ENCODE results near the gene MTAP. TPM values are rescaled to one million over a fixed set of nuclear protein-coding genes. Genes with fewer than 3 reads are reported as not detected.

MTAP gene
- 22.4 TPM for total RNA-seq

DNA sequence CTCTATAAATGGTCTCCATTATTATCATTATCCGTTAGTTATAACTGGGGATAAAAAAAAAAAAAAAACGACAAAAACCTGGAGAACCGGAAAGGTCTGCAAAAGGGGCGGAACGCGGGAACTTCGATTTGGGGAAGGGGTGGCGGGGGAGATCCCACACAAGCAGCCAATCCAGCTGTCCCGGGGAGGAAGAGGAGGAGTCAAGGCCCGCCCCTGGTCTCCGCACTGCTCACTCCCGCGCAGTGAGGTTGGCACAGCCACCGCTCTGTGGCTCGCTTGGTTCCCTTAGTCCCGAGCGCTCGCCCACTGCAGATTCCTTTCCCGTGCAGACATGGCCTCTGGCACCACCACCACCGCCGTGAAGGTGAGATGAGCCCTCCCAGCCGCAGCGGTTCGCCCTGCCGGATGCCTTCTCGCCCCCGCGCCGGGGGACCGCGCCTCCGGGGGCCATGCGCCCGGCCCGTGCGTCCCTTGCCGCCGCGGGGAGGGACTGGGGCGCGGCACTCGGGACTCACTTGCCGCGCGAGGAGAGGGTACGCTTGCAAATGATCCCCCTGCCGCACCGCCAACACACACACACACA, at the start of gene MTAP:
TSS of gene MTAP (plus strand) at position 219 of the 583 bp plus-strand sequence. CDS start at position 332, 113 bp downstream.
- Histone ChIP-seq H3K27me3 (ENCODE audit: control insufficient read depth in 3 of 3, insufficient read depth in 3 of 3, low read length in 3 of 3) (peaks cover 0 to 1% (median 0%) of the 10 kb centered on the region in 3 donors), H3K4me3 (ENCODE audit: low read length in 3 of 3) (peak within 1 kb of the TSS; percentile 86 to 93 (median 88)), H3K27ac (ENCODE audit: low read depth, low read length) (peak within 1 kb of the TSS; percentile 82), H3K9ac (ENCODE audit: low read depth in 1 of 3, low read length in 3 of 3) (peak within 1 kb of the TSS; percentile 81 to 85 (median 82)), H3K4me1 (ENCODE audit: control insufficient read depth in 3 of 3, insufficient read depth in 3 of 3, low read length in 3 of 3) (peaks cover 11 to 24% (median 16%) of the 10 kb centered on the region in 3 donors), H3K9me3 (ENCODE audit: control insufficient read depth in 3 of 3, low read length in 3 of 3) (no peaks in the 10 kb centered on the region), H3K36me3 (ENCODE audit: control insufficient read depth in 3 of 3, insufficient read depth in 3 of 3, low read length in 3 of 3) (no peaks in the 10 kb centered on the region)

DNA sequence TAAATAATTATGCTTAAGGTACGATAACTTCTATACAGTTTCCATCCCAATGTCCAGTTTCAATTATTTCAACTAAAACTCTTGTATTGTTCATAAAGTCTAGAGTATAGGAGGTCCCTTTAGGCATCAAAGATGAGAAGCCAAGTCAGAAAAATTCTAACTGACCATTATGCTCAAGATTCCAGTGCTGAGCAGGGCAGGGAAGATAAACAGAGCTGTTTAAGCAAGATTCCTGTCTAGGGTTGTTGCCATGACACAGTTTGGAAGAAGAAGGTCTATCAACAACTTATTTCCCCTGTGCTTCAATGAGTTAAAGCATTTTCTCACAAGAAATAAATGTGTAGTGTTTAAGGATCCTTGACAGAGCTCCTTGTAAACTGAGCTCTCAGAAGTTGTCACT, 48.9 kb upstream of the MTAP start:
- Histone ChIP-seq H3K9me3 (ENCODE audit: control insufficient read depth in 3 of 3, low read length in 3 of 3) (no peaks in the 10 kb centered on the region), H3K27ac (ENCODE audit: low read depth, low read length) (no peak overlapping the region), H3K4me1 (ENCODE audit: control insufficient read depth in 3 of 3, insufficient read depth in 3 of 3, low read length in 3 of 3) (no peaks in the 10 kb centered on the region), H3K9ac (ENCODE audit: low read depth in 1 of 3, low read length in 3 of 3) (no peak overlapping the region), H3K4me3 (ENCODE audit: low read length in 3 of 3) (no peak overlapping the region), H3K27me3 (ENCODE audit: control insufficient read depth in 3 of 3, insufficient read depth in 3 of 3, low read length in 3 of 3) (peaks cover 0 to 7% (median 0%) of the 10 kb centered on the region in 3 donors), H3K36me3 (ENCODE audit: control insufficient read depth in 3 of 3, insufficient read depth in 3 of 3, low read length in 3 of 3) (no peaks in the 10 kb centered on the region)

DNA sequence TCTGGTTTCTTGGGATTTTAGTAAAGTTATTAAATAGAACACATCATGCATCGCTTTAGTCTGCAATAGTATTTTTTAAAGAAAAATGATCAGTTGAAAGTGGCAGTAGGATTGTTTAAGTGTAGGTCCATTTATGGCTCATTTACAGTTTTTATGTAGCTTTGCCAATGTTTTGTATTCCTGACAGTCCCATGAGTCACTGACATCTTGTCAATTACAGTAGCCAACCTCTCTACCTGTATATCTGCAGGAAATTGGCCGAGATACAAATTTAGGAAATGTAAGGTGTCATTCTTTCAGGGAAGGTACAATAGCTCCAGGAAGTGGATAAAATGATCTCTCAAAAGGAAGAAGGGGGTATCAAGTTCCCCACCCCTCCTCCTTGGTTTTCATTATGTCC, 47.7 kb upstream of the MTAP start:
- Histone ChIP-seq H3K4me1 (ENCODE audit: control insufficient read depth in 3 of 3, insufficient read depth in 3 of 3, low read length in 3 of 3) (no peaks in the 10 kb centered on the region), H3K9me3 (ENCODE audit: control insufficient read depth in 3 of 3, low read length in 3 of 3) (no peaks in the 10 kb centered on the region), H3K9ac (ENCODE audit: low read depth in 1 of 3, low read length in 3 of 3) (no peak overlapping the region), H3K36me3 (ENCODE audit: control insufficient read depth in 3 of 3, insufficient read depth in 3 of 3, low read length in 3 of 3) (no peaks in the 10 kb centered on the region), H3K27me3 (ENCODE audit: control insufficient read depth in 3 of 3, insufficient read depth in 3 of 3, low read length in 3 of 3) (peaks cover 0 to 7% (median 0%) of the 10 kb centered on the region in 3 donors), H3K4me3 (ENCODE audit: low read length in 3 of 3) (no peak overlapping the region), H3K27ac (ENCODE audit: low read depth, low read length) (no peak overlapping the region)

DNA sequence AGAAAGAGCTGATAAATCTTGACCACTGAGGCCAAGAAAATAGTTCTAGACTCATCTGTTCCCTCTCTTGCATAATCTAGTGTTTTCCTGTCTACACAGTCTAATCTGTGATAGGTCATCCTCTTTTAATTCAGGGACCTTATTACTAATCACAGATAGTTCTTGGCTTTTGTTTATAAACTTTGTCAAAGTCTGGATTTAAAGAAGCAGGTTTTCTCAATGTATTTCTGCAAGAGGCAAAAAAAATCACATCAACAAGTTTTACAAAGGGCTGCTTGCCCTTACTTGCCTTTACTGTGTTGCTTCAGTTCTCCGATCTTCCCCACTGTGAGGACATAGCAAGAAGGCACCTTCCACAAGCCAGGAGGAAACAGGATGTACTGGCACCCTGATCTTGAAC, 43.9 kb upstream of the MTAP start:
- Histone ChIP-seq H3K4me1 (ENCODE audit: control insufficient read depth in 3 of 3, insufficient read depth in 3 of 3, low read length in 3 of 3) (no peaks in the 10 kb centered on the region), H3K27me3 (ENCODE audit: control insufficient read depth in 3 of 3, insufficient read depth in 3 of 3, low read length in 3 of 3) (peaks cover 0 to 7% (median 0%) of the 10 kb centered on the region in 3 donors), H3K27ac (ENCODE audit: low read depth, low read length) (no peak overlapping the region)

DNA sequence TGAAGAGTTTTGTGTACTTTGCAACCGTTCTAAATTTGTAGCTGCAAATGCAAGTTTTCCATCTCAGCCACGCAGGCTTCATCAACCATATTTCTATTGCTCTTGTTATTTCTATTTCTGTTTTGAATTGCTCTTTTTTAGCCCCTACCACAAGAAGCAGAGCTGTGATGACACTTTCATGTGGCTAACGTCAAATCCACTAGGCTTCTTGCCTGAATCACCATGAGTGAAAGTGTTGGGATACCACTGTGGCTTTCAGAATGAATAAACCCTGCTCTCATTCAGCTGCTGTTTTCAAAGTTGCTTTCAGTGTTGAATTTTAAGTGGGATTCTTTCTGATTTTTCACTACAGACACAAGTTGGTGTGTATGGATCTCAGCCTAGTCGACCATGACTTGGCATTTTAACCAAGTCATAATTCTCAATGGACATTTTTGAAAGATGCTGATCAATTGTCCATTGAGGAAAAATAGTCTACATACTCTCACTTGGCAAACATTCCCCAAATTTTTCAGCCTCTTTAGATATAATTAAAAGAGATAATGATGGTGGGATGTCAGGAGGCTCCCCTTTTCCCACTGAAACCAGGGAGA, 41.0 kb upstream of the MTAP start:
- Histone ChIP-seq H3K4me1 (ENCODE audit: control insufficient read depth in 3 of 3, insufficient read depth in 3 of 3, low read length in 3 of 3) (no peaks in the 10 kb centered on the region), H3K4me3 (ENCODE audit: low read length in 3 of 3) (no peak overlapping the region), H3K27me3 (ENCODE audit: control insufficient read depth in 3 of 3, insufficient read depth in 3 of 3, low read length in 3 of 3) (peaks cover 0 to 3% (median 0%) of the 10 kb centered on the region in 3 donors), H3K36me3 (ENCODE audit: control insufficient read depth in 3 of 3, insufficient read depth in 3 of 3, low read length in 3 of 3) (no peaks in the 10 kb centered on the region), H3K9ac (ENCODE audit: low read depth in 1 of 3, low read length in 3 of 3) (no peak overlapping the region), H3K27ac (ENCODE audit: low read depth, low read length) (no peak overlapping the region), H3K9me3 (ENCODE audit: control insufficient read depth in 3 of 3, low read length in 3 of 3) (no peaks in the 10 kb centered on the region)

More for the DNA sequence above, 43.9 kb upstream of the MTAP start:
- Histone ChIP-seq H3K9ac (ENCODE audit: low read depth in 1 of 3, low read length in 3 of 3) (no peak overlapping the region), H3K4me3 (ENCODE audit: low read length in 3 of 3) (no peak overlapping the region), H3K36me3 (ENCODE audit: control insufficient read depth in 3 of 3, insufficient read depth in 3 of 3, low read length in 3 of 3) (no peaks in the 10 kb centered on the region), H3K9me3 (ENCODE audit: control insufficient read depth in 3 of 3, low read length in 3 of 3) (no peaks in the 10 kb centered on the region)

DNA sequence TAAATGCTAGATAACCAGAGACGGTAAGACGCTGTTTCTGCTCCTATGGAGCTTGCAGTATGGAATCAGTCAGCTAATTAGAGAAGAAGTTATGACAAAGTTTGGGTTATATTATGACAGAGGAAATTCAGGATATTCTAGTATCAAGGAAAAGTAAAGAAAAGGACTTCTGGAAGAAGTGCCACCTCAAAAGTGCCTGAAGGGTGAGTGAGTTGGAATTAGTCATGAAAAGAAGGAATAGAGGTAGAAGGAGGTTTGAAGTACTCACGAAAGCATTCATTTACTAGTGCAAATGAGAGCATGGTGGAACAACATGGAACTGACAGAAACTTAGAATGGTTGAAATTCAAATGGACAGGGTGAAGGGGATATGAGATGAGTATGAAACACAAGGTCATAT, 40.4 kb upstream of the MTAP start:
- Histone ChIP-seq H3K36me3 (ENCODE audit: control insufficient read depth in 3 of 3, insufficient read depth in 3 of 3, low read length in 3 of 3) (no peaks in the 10 kb centered on the region), H3K9ac (ENCODE audit: low read depth in 1 of 3, low read length in 3 of 3) (no peak overlapping the region), H3K4me1 (ENCODE audit: control insufficient read depth in 3 of 3, insufficient read depth in 3 of 3, low read length in 3 of 3) (no peaks in the 10 kb centered on the region), H3K9me3 (ENCODE audit: control insufficient read depth in 3 of 3, low read length in 3 of 3) (no peaks in the 10 kb centered on the region), H3K27ac (ENCODE audit: low read depth, low read length) (no peak overlapping the region), H3K4me3 (ENCODE audit: low read length in 3 of 3) (no peak overlapping the region), H3K27me3 (ENCODE audit: control insufficient read depth in 3 of 3, insufficient read depth in 3 of 3, low read length in 3 of 3) (peaks cover 0 to 1% (median 0%) of the 10 kb centered on the region in 3 donors)

DNA sequence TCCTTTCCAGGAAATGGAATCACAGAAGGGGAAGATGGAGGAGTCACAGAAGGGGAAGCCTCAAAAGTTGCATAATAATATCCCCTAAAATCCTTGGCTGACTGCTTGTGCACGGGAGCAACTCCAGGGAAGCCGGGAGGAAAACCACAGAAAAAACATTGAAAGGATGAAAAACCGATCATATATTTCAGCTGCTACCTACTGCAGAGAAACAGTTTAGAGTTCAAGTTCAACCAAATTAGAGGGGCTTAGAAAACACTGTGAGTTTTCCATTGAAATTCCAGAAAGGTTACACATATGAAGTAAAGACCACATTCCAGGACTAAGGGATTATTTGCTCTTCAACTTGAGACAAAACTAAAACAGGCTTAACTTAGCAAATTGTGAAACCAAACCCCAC, 37.6 kb upstream of the MTAP start:
- Histone ChIP-seq H3K4me1 (ENCODE audit: control insufficient read depth in 3 of 3, insufficient read depth in 3 of 3, low read length in 3 of 3) (no peaks in the 10 kb centered on the region), H3K9me3 (ENCODE audit: control insufficient read depth in 3 of 3, low read length in 3 of 3) (no peaks in the 10 kb centered on the region), H3K4me3 (ENCODE audit: low read length in 3 of 3) (no peak overlapping the region), H3K9ac (ENCODE audit: low read depth in 1 of 3, low read length in 3 of 3) (no peak overlapping the region), H3K27ac (ENCODE audit: low read depth, low read length) (no peak overlapping the region), H3K27me3 (ENCODE audit: control insufficient read depth in 3 of 3, insufficient read depth in 3 of 3, low read length in 3 of 3) (no peaks in the 10 kb centered on the region), H3K36me3 (ENCODE audit: control insufficient read depth in 3 of 3, insufficient read depth in 3 of 3, low read length in 3 of 3) (no peaks in the 10 kb centered on the region)

DNA sequence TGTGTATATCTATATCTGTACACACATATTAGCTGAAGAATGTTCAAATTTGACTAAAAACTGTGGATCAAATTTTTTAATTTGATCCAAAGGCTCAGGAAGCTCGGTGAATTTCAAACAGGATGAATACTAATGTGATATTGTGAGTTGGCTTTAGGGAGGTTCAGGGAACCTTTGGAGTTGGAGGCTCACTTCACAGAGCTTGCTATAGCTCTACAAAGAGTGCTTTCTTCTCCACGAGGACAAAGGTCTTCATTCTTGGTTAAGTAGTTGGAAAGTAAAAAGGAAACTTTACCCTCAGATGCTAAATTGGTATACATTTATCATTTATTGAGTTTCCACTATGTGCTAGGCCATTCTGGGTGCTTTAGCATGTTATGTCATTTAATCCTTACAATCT, 36.3 kb upstream of the MTAP start:
- Histone ChIP-seq H3K4me3 (ENCODE audit: low read length in 3 of 3) (no peak overlapping the region), H3K36me3 (ENCODE audit: control insufficient read depth in 3 of 3, insufficient read depth in 3 of 3, low read length in 3 of 3) (no peaks in the 10 kb centered on the region), H3K9me3 (ENCODE audit: control insufficient read depth in 3 of 3, low read length in 3 of 3) (no peaks in the 10 kb centered on the region), H3K9ac (ENCODE audit: low read depth in 1 of 3, low read length in 3 of 3) (no peak overlapping the region), H3K27me3 (ENCODE audit: control insufficient read depth in 3 of 3, insufficient read depth in 3 of 3, low read length in 3 of 3) (no peaks in the 10 kb centered on the region), H3K4me1 (ENCODE audit: control insufficient read depth in 3 of 3, insufficient read depth in 3 of 3, low read length in 3 of 3) (no peaks in the 10 kb centered on the region), H3K27ac (ENCODE audit: low read depth, low read length) (no peak overlapping the region)

DNA sequence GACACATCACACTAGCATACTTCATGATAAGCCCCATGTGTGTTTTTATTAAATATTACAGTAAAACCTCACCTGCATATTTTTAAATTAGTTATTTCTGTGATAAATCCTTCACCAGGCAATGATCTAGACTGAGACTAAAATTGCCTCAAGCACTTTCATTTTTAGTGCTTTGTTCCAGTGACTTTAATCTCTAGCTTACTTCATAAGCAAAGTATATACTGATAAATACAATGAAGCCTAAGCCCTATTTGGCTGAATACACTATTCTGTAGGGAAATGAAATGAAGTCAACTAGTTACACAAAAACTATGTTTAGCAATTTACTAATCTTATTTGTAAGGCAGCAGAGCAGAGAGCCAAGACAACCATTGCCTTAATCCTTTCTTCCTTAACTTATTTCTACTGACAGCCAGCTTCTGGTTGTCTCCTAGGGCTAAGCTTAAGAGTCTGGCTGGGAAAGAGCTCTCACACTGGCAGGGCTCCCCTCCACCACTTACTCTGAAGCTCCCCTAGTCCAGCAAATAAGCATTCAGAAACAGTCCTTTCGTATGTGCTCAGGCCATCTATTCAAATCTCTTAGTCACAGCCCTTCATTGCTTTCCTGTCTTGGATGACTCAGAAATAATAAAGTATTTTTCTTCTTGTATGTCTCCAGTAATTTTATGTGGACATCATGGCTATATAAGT, 31.4 kb upstream of the MTAP start:
- no peaks in the 10 kb centered on the region for H3K9me3 ChIP-seq (ENCODE audit: control insufficient read depth in 3 of 3, low read length in 3 of 3)
- H3K27ac ChIP-seq (ENCODE audit: low read depth, low read length) = no peak overlapping the region
- no peaks in the 10 kb centered on the region for H3K4me1 ChIP-seq (ENCODE audit: control insufficient read depth in 3 of 3, insufficient read depth in 3 of 3, low read length in 3 of 3)
- peaks cover 0 to 5% (median 4%) of the 10 kb centered on the region in 3 donors for H3K27me3 ChIP-seq (ENCODE audit: control insufficient read depth in 3 of 3, insufficient read depth in 3 of 3, low read length in 3 of 3)
- no peaks in the 10 kb centered on the region for H3K36me3 ChIP-seq (ENCODE audit: control insufficient read depth in 3 of 3, insufficient read depth in 3 of 3, low read length in 3 of 3)
- no peak overlapping the region for H3K4me3 ChIP-seq (ENCODE audit: low read length in 3 of 3)
- H3K9ac ChIP-seq (ENCODE audit: low read depth in 1 of 3, low read length in 3 of 3) = no peak overlapping the region

DNA sequence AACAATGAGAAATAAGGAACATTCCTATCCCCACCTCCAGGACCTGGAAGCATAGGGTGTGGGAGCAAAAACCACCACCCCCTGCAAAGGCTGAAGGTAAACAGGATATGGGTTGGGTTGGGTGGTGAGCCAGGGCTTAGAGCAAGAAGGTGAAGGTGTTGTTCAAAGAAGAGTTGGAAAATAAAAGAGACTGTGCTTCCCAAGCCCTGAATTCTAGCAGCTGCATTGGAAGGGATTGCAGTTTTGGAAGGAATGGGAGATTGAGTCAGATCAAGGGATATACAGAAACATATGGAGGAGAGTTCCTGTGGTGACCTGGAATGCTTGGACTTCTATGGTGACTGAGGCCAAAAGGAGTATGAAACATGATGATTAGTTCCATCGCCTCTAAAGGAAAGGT, 24.7 kb upstream of the MTAP start:
- Histone ChIP-seq H3K9me3 (ENCODE audit: control insufficient read depth in 3 of 3, low read length in 3 of 3) (no peaks in the 10 kb centered on the region), H3K36me3 (ENCODE audit: control insufficient read depth in 3 of 3, insufficient read depth in 3 of 3, low read length in 3 of 3) (no peaks in the 10 kb centered on the region), H3K27me3 (ENCODE audit: control insufficient read depth in 3 of 3, insufficient read depth in 3 of 3, low read length in 3 of 3) (peaks cover 0 to 6% (median 5%) of the 10 kb centered on the region in 3 donors), H3K4me1 (ENCODE audit: control insufficient read depth in 3 of 3, insufficient read depth in 3 of 3, low read length in 3 of 3) (no peaks in the 10 kb centered on the region), H3K4me3 (ENCODE audit: low read length in 3 of 3) (no peak overlapping the region), H3K9ac (ENCODE audit: low read depth in 1 of 3, low read length in 3 of 3) (no peak overlapping the region), H3K27ac (ENCODE audit: low read depth, low read length) (no peak overlapping the region)

Data from skeletal muscle tissue (tissue), 4 donors.